GM12878 (cell line): ENCODE measurements around the gene RALGPS1.

ENCODE experiments used
- ATF2 ChIP-seq: IDR thresholded peaks from 2 replicates; pipeline ENCODE4 v1.6.1; 2012; ENCODE audit warnings: low read length, inconsistent platforms
- BHLHE40 ChIP-seq, 2 experiments: fragments of 450-650 bp in 1 of 2; IDR thresholded peaks; 2 replicates each; pipeline ENCODE4 v1.6.1; 2011 to 2017; ENCODE audit warnings: low read depth in 2 of 2, borderline replicate concordance in 1 of 2, improper control_type of control experiment in 1 of 2, low read length in 1 of 2, mild to moderate bottlenecking in 1 of 2
- CTCF ChIP-seq, 3 experiments: IDR thresholded peaks in 2 of 3; conservative IDR thresholded peaks in 1 of 3; 2 replicates each; pipeline ENCODE4 v1.5.1; 2011; ENCODE audit warnings: low read depth in 3 of 3, low read length in 3 of 3, mild to moderate bottlenecking in 3 of 3, control low read depth in 2 of 3, moderate library complexity in 2 of 3, inconsistent platforms in 1 of 3, mixed read lengths in 1 of 3; ENCODE audit not compliant: control insufficient read depth in 2 of 3, insufficient read depth in 1 of 3; ENCODE audit errors: extremely low read depth in 1 of 3
- ELK1 ChIP-seq: IDR thresholded peaks from 2 replicates; pipeline ENCODE4 v1.6.1; 2012; ENCODE audit warnings: low read depth, low read length, improper control_type of control experiment
- EZH2 ChIP-seq: IDR thresholded peaks from 2 replicates; pipeline ENCODE4 v1.6.1; 2012; ENCODE audit warnings: low read depth, mild to moderate bottlenecking, control low read depth, inconsistent platforms, low read length, borderline replicate concordance; ENCODE audit not compliant: control insufficient read depth
- FOXK2 ChIP-seq: fragments of 450-650 bp; IDR thresholded peaks from 2 replicates; pipeline ENCODE4 v1.6.1; 2017; ENCODE audit warnings: mild to moderate bottlenecking, moderate library complexity
- GABPA ChIP-seq: IDR thresholded peaks from 2 replicates; pipeline ENCODE4 v1.6.1; 2014; ENCODE audit warnings: antibody characterized with exemption, low read depth, mild to moderate bottlenecking, inconsistent platforms
- NFYB ChIP-seq: IDR thresholded peaks from 2 replicates; pipeline ENCODE4 v1.6.1; 2011; ENCODE audit warnings: low read depth, mild to moderate bottlenecking, low read length, improper control_type of control experiment, moderate library complexity; ENCODE audit not compliant: insufficient read depth
- POLR2AphosphoS5 ChIP-seq: IDR thresholded peaks from 2 replicates; pipeline ENCODE4 v1.6.1; 2011; ENCODE audit warnings: mild to moderate bottlenecking, low read length, inconsistent platforms
- SMC3 ChIP-seq: IDR thresholded peaks from 2 replicates; pipeline ENCODE4 v1.6.1; 2011; ENCODE audit warnings: low read length, improper control_type of control experiment, borderline replicate concordance
- SP1 ChIP-seq: IDR thresholded peaks from one replicate; pipeline ENCODE4 v1.6.1; 2011; ENCODE audit warnings: low read depth, low read length
- TAF1 ChIP-seq: IDR thresholded peaks from 2 replicates; pipeline ENCODE4 v1.6.1; 2011; ENCODE audit warnings: mild to moderate bottlenecking, low read depth, low read length, borderline replicate concordance
- TCF3 ChIP-seq: IDR thresholded peaks from 2 replicates; pipeline ENCODE4 v1.6.1; 2012; ENCODE audit warnings: low read depth, mild to moderate bottlenecking, low read length, borderline replicate concordance; ENCODE audit not compliant: insufficient read depth

GRCh38 chr9:126869368-126869767, 45.2 kb upstream of the RALGPS1 start:
- TF ChIP-seq SP1 = no peak
- no peak for TF ChIP-seq GABPA
- TF ChIP-seq EZH2 = no peak
- TF ChIP-seq ELK1 = no peak
- TF ChIP-seq ATF2 = no peak
- no peak for TF ChIP-seq CTCF (IDR thresholded peaks at IDR 0.05 in 2 of 3, conservative IDR thresholded peaks at IDR 0.05 in 1 of 3; ENCODE audit: control insufficient read depth in 2 of 3, extremely low read depth in 1 of 3, insufficient read depth in 1 of 3, low read depth in 3 of 3, low read length in 3 of 3)
- TF ChIP-seq BHLHE40 (IDR thresholded peaks at IDR 0.05; ENCODE audit: borderline replicate concordance in 1 of 2, low read depth in 2 of 2, low read length in 1 of 2) = no peak
- no peak for TF ChIP-seq POLR2AphosphoS5
- TF ChIP-seq FOXK2 = no peak
- no peak for TF ChIP-seq NFYB
- TF ChIP-seq TCF3 = no peak
- TF ChIP-seq TAF1 = no peak
- no peak for TF ChIP-seq SMC3
